HG03432 (cell line): ENCODE data around the gene CERS6.

ENCODE experiments used
- ATAC-seq: cut with Tn5 transposase; IDR thresholded peaks from one replicate; pipeline ENCODE4 v1.9.1; 2021; ENCODE audit warnings: mild to moderate bottlenecking, moderate library complexity; ENCODE audit not compliant: unreplicated experiment

The CERS6 gene

DNA sequence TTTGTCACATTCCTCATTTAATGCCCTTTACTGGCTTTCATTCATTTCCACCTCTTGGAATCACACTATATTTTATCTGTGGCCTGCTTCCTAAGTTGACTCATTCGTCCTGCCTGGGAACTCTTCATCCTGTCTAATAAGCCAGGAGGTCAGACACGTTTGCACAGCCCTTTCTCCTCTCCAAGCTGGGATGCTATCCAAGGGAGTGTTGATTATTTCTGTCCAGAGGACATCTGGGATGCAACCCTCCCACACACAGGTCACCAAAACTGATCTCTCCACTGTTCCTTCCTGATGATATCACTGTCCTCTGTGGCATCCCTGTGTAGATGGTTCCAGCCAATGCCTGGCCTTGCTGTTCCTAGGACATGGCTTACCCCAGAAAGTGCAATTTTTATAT lies 266.5 kb downstream of the CERS6 start:
- ATAC-seq, result no peak

DNA sequence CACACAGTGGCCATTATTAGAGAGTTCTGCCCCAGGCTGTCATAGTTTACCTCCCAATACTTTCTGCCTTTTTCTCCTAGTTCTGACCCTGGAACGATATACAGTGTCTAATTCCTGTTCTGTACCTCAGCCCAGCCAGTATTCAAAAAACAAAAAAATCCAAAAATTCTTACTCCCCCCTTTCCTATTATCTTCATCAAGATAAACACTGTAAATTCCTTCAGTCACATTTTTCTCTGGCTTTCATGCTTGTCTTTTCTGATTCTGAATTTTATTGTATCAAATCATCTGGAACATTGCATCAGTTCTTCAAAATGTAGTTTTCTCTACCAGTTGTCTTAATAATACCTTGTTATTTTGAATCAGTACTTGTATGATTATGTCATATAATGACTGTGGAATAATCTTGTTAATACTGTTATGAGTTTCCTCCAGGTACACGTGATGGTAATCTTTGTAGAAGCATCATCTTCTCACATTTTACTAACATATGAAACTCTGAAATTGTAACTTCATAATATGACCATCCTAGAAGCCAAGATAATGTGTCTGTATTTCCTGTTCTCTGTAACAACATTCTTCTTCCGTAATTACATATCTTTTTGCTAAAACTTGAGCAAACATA lies 267.3 kb downstream of the CERS6 start:
- no peak for ATAC-seq

DNA sequence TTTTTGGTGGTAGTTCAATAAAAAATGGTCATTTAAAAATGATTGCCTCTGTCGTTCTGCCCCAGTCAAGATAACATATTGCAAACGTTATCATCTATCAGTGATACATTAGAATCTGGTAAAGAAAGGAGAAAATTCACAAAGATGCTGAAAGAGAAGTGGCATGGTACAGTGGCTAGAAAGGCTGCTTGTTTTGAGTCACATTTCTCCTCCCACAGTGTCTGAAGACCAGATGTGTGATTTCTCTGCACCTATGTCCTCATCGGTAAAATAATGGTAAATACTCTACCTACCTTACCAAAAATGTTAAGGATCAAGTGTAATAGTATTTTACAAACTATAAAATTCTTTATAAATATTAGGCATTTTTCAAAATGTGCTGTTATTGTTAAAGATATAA lies 270.3 kb downstream of the CERS6 start:
- ATAC-seq, result no peak

GRCh38 chr2:168727904-168728470 lies 271.9 kb downstream of the CERS6 start:
- no peak for ATAC-seq

DNA sequence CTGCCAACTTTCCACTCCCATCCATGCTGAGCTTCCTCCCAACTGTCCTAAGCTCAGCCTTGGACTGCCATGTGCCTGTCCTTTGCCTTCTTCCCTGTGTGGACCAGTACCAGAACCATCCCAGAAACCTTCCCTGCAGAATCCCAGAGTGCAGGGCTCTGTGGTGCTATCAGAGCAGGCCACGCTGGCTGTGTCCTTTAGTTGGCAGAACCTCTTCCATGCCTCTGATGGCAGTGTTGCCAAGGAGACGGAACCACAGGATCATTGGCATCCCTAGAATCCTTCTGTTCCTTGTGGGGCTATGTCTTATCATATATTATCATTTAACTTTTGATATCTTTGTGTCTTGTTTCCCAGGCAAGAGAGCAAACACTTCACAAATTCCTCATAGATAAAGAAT lies 273.4 kb downstream of the CERS6 start:
- no peak for ATAC-seq

DNA sequence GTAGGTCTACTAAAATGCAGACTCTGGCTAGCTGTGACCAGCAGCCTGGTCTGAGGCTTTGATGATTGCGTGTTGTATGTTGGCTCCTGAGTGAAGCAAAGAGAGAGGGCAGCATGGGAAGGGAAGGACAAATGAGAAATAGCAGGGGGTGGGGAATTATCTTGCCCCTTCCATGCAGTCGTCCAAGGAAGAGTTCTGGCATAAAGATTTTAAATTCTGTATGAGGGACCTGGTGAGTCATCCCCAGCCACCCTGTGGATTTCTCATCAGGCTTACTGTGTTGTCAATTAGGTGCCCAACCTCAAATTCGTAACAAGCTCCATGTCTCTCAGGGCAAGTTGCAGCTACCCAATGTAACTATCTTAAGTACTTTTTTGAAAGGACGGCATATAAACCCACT lies 274.3 kb downstream of the CERS6 start:
- no peak for ATAC-seq

GRCh38 chr2:168731002-168731401 lies 274.9 kb downstream of the CERS6 start:
- ATAC-seq, result no peak

DNA sequence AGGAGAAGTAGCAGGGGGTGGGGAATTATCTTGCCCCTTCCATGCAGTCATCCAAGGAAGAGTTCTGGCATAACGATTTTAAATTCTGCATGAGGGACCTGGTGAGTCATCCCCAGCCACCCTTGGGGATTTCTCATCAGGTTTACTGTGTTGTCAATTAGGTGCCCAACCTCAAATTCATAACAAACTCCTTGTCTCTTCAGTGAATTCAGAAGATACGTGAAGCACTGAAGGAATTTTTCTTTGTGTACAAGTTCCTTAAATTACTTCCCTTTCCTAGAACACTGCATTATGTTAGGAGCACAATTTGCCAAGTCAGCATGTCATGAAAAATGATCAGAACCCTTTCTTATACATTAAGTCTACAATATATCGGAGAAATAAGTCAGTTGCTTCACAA lies 275.5 kb downstream of the CERS6 start:
- no peak for ATAC-seq

DNA sequence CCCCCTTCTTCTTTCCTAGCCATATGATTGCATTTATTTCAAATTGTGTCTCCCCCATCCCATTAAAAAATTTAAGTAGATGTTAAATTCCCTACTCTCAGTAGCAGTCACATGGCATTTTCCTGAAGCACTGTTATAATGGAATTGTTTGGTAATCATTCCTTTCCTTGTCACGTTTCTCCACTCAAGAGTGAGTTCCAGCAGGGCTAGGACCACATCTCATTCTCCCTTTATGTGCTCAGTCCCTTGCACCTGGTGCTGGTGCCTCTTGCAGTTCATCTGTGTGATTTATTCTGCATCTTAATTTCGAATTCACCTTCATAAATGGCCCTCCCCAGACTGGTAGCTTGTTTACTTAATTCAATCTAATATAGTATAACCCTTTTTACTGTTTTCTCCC lies 276.0 kb downstream of the CERS6 start:
- no peak for ATAC-seq

DNA sequence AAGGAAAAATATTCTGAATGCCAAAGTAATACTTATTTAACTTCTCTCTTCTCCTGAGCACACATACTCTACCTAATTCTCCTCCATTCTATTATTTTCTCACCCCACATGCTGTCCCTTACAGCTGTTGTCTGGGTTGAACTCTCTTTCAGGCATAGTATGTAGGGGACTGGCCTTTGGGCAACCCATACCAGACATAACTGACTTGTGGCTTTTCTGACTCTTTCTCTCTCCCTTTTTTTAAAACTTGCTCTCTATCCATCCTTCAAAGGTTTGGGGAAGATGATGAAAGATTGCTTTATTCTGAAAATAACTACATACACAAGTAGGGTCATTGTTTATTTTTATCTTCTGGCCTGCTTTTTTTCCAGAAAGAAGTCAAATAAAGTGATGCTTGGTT lies 276.4 kb downstream of the CERS6 start:
- no peak for ATAC-seq

- ATAC-seq, result no peak
Observed at GRCh38 chr2:168734199-168734760, 278.2 kb downstream of the CERS6 start.

DNA sequence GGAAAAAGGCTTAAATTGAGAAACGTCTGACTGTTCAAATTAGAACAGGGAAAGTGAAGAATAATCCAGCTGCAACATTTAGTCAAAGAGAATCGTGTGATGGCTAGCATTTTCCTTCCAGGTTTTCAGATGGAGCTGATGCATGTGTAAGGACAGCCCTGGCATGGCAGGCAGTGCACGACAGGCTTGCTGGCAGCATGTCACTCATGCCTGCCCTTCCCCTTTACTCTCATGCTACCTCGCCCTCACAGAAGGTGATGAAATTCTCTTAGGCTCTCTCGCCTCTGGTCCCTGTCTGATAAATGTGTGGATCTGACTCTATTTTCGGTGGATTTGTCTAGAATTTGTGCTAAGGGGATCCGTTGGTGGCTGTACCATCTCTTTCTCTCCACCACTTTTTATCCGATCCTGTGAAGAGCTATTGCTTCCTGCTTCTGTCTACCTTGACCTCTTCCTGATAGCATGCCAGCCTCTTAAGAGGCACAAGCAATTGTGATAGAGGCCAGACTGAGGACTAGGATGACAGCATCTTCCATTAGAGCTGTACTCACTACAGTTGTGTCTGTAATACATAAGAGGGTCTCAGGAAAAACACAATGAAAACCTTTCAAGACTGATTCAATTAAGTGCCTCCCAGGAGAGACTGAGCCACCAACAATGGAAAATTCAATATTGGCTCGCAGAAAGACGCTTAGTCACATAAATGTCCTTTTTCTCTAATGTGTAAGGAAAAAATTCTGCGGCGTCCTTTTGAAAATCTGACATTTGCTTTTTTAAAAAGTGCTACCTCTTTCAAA lies 280.8 kb downstream of the CERS6 start:
- no peak for ATAC-seq

GRCh38 chr2:168738062-168738461 lies 282.0 kb downstream of the CERS6 start:
- no peak for ATAC-seq

- no peak for ATAC-seq
Observed at GRCh38 chr2:168740360-168740759, 284.3 kb downstream of the CERS6 start.

DNA sequence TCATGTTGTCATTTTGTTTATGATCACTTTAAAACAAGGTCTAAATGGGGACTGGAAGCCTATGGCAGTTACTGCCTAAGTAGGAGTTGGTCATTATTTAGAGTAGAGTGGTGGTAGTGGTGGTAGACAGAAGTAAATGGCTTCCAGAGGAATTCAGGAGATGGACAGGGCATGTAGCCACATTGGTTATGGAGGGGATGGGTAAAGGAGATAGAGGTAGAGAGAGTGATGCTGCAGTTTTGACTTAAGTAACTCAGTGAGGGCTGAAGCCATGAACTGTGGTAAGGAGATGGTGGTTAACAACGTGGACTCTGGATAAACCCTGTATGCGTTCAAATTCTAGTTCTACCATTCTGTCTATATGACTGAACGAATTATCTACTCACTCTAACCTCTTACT lies 284.7 kb downstream of the CERS6 start:
- no peak for ATAC-seq

DNA sequence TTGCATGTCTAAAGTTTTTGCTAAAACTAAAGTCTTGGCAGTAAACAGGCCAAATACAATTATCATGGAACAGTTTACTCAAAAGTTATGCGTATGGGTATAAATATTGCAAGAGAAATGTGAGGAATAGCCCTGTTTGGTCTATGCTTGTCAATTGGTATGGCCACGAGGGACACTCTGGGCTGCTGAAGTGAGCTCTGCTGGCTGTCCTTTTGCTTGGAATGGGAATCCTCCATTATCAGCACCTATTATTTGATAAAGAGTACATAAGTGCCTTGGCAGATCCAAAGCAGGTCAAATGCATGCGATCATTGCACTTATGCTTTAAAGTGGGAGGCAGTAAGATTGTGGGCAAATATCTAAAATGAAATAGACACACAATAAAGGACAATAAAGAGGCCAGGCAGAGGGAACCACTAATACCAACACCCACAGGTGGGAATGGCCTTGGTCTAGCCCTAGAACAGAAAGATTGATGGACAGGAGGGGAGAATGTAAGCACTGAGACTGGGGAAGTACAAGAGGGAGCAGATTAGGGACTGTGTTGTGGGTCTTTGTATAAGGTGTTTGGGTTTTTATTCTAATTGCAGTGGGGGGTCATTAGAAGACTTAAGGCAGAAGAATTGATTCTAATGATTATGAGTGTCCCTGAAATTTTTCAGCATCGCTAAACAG lies 286.3 kb downstream of the CERS6 start:
- ATAC-seq, result no peak

DNA sequence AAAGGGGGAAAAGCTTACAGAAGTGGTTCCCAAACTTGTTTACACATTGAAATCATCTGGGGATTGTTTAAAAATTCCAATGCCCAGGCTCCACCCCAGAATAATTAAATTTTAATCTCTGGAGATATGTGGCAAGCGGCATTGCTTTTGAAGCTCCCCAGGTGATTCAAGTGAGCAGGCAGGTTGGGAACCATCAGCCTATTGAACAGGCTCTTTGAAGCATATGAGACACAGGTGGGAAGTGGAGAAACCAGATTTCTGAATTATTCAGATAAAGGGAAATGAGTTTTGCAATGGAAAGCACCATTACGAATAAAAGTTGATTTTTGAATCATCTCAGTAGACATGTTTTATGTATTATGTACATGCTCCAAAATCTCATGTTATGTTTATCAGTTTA lies 288.8 kb downstream of the CERS6 start:
- no peak for ATAC-seq

DNA sequence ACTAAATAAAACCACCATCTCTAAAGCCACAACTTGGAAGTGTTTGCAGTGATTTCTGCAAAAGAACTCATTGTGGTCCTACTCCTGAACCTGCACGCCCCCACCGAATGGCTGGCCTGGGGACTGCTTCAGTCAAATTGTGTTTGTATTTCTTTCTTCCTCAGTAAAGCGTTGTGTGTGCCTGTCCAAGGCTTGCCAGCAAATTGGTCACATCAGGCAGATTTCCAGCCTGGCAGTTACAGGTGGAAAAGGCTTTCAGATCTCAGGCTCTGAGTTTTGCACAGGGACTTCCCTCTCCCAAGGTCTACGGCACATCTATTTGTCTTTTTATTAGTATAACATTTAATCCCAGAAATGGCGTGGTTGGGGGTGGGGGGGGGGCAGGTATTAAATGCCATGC lies 292.4 kb downstream of the CERS6 start:
- ATAC-seq, result no peak

DNA sequence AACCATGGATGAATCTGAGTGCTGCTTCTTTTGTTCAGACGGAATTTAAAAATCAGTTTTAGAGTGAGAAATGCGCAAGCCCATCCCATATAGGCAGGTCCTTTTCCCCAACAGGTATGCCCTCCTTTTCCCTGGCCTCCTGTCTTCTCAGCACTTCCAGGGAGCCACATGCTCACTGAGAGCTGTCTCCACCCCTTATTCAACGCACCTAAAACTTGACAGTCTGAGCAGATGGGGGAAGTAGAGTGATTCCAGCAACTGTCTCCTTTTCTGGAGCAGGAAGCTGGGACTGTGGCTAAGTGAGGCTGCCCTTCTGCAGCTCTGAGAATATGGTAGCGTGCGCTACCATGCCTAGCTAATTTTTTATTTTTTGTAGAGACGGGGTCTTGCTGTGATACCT lies 293.2 kb downstream of the CERS6 start:
- ATAC-seq, result no peak

- ATAC-seq, result peak; percentile 95
Observed at GRCh38 chr2:168751104-168751740, 295.1 kb downstream of the CERS6 start.

GRCh38 chr2:168752361-168752760 lies 296.3 kb downstream of the CERS6 start:
- no peak for ATAC-seq
